K562 (cell line): ENCODE measurements around the gene CAMK2G. TPM values are rescaled to one million over a fixed set of nuclear protein-coding genes. Genes with fewer than 3 reads are reported as not detected.

ENCODE experiments used
- ATAC-seq: fragments of 200-7000 bp; cut with Tn5 transposase; 3 replicates; pipeline ENCODE4 v1.9.1; 2020; ENCODE audit warnings: moderate library complexity
- BruUV-seq: library from RNA; stranded (reverse); fragments of 400-500 nt; replicated peaks from 2 replicates; lab custom pipeline; 2021; lab: Mats Ljungman, UMichigan
- CTCF ChIA-PET: fragments of 300-600 bp; formaldehyde crosslinking; extraction: SDS; loops from one replicate; lab custom pipeline; 2021; ENCODE audit warnings: low intra/inter-chr PET ratio; lab: Yijun Ruan, JAX
- POLR2A ChIA-PET: fragments of 300-600, 350-650 bp; sonication (Branson Sonifier 250); formaldehyde crosslinking; extraction: SDS; loops from one replicate; lab custom pipeline; 2021; ENCODE audit warnings: antibody characterized with exemption, inconsistent platforms; lab: Yijun Ruan, JAX
- DNase-seq, 4 experiments: peaks; one replicate each; pipeline versions ENCODE4 v3.0.0 to v3.0.0-alpha.2; 2011 to 2018; ENCODE audit warnings: low spot score in 3 of 4, mixed read lengths in 3 of 4; ENCODE audit errors: extremely low read depth in 1 of 4
- FAIRE-seq: peaks from 2 replicates; lab custom pipeline; 2011; peaks lifted over from hg19 to GRCh38; lab: Jason Lieb, UNC
- H2AFZ ChIP-seq: 2 replicates; pipeline ENCODE4 v1.6.0; 2011; ENCODE audit warnings: low read depth, low read length, control low read depth, inconsistent platforms
- H3K27ac ChIP-seq: fragments of 200-600 bp; 3 replicates; pipeline ENCODE4 v1.8.0; 2011; ENCODE audit warnings: low read depth, mild to moderate bottlenecking, control low read depth, inconsistent platforms, low read length, moderate library complexity, mixed read lengths; ENCODE audit errors: extremely low read depth
- H3K27me3 ChIP-seq, 2 experiments: fragments of 300-600 bp in 1 of 2; 2 replicates in 1 of 2; 3 replicates in 1 of 2; pipeline versions ENCODE4 v1.6.0 to v1.8.0; 2011; ENCODE audit warnings: inconsistent platforms in 2 of 2, low read length in 2 of 2, mild to moderate bottlenecking in 1 of 2, mixed read lengths in 1 of 2, moderate library complexity in 1 of 2; ENCODE audit not compliant: control insufficient read depth in 2 of 2, insufficient read depth in 2 of 2
- H3K36me3 ChIP-seq: fragments of 300-600 bp; 3 replicates; pipeline ENCODE4 v1.8.0; 2011; ENCODE audit warnings: mild to moderate bottlenecking, low read length, inconsistent platforms; ENCODE audit not compliant: control insufficient read depth, insufficient read depth
- H3K4me1 ChIP-seq, 2 experiments: fragments of 200-600 bp in 1 of 2; replicated peaks in 1 of 2; 2 replicates in 1 of 2; 3 replicates in 1 of 2; pipeline versions ENCODE4 v1.5.1 to v1.8.0; 2011; ENCODE audit warnings: inconsistent platforms in 2 of 2, low read length in 2 of 2, mild to moderate bottlenecking in 1 of 2, mixed read lengths in 1 of 2, moderate library complexity in 1 of 2; ENCODE audit not compliant: control insufficient read depth in 2 of 2, insufficient read depth in 2 of 2
- H3K4me2 ChIP-seq: 2 replicates; pipeline ENCODE4 v1.6.1; 2011; ENCODE audit warnings: low read length, control low read depth, inconsistent platforms, mixed read lengths; ENCODE audit not compliant: insufficient read depth
- H3K4me3 ChIP-seq: fragments of 200-600 bp; sonication (generic), shearing (Covaris generic); 2 replicates; pipeline ENCODE4 v1.5.1; 2016; ENCODE audit warnings: control low read depth, inconsistent platforms
- H3K79me2 ChIP-seq: fragments of 200-600 bp; 3 replicates; pipeline ENCODE4 v1.8.0; 2011; ENCODE audit warnings: low read length, inconsistent platforms; ENCODE audit not compliant: control insufficient read depth, insufficient read depth
- H3K9ac ChIP-seq, 2 experiments: 2 replicates each; pipeline versions ENCODE4 v1.6.0 to v1.6.1; 2011; ENCODE audit warnings: low read depth in 2 of 2, low read length in 2 of 2, control low read depth in 1 of 2, inconsistent platforms in 1 of 2, mild to moderate bottlenecking in 1 of 2, mixed read lengths in 1 of 2; ENCODE audit not compliant: insufficient read depth in 1 of 2
- H3K9me1 ChIP-seq: one replicate; pipeline ENCODE4 v1.6.0; 2011; ENCODE audit warnings: inconsistent platforms, mild to moderate bottlenecking, low read length, moderate library complexity; ENCODE audit not compliant: control insufficient read depth, insufficient read depth
- H3K9me3 ChIP-seq: replicated peaks from 2 replicates; pipeline ENCODE4 v1.5.1; 2011; ENCODE audit warnings: low read depth, low read length, inconsistent platforms; ENCODE audit not compliant: control insufficient read depth, insufficient read depth
- H4K20me1 ChIP-seq: replicated peaks from 2 replicates; pipeline ENCODE4 v1.6.1; 2011; ENCODE audit warnings: low read length, inconsistent platforms, mixed read lengths; ENCODE audit not compliant: control insufficient read depth, insufficient read depth
- POLR2G ChIP-seq: fragments of 200-400 bp; formaldehyde crosslinking; IDR thresholded peaks from 2 replicates; pipeline ENCODE4 v1.6.1; 2017; ENCODE audit warnings: low read depth, mild to moderate bottlenecking, antibody characterized with exemption, low read length, moderate library complexity
- WGBS: fragments of 100-300 bp; shearing (Covaris generic); methylation state at CpG from one replicate; pipeline ENCODE4 v1.1.6; 2016; ENCODE audit warnings: low coverage, mixed read lengths; ENCODE audit not compliant: insufficient coverage; ENCODE audit errors: missing lambda C conversion rate; 5-methylcytosine and 5-hydroxymethylcytosine counted together
- in situ Hi-C: fragments of 300-500 bp; cut with MboI; formaldehyde crosslinking; loops from 4 replicates; pipeline ENCODE4 v1.15.0; 2018; ENCODE audit warnings: inconsistent platforms, mixed read lengths
- intact Hi-C: fragments of 100-400 bp; cut with micrococcal nuclease; formaldehyde crosslinking; loops from 2 replicates; pipeline ENCODE4 v1.14.2; 2022
- polyA plus RNA-seq, 8 experiments: library from polyadenylated mRNA; depleted of rRNA in 4 of 8; stranded (reverse) in 5 of 8; unstranded in 3 of 8; fragments of >200 nt; fragmentation: Nextera tagmentation in 2 of 8; fragmentation: Illumina TruSeq in 1 of 8; extraction: Ambion mirVana in 2 of 8; extraction: Trizol in 1 of 8; gene quantifications; 2 replicates each; pipeline versions ENCODE4 v1.2.1 to v1.2.3, GENCODE V29; 2011 to 2014; ENCODE audit warnings: inconsistent platforms in 1 of 8, missing spikeins in 1 of 8
- total RNA-seq, 7 experiments: library from RNA; depleted of rRNA in 6 of 7; stranded (reverse); fragments of >200 nt in 6 of 7; fragmentation: Illumina TruSeq in 2 of 7; extraction: Trizol in 2 of 7; gene quantifications; 2 replicates each; pipeline versions ENCODE4 v1.2.1 to v1.2.3, GENCODE V29; 2011 to 2021; ENCODE audit warnings: low replicate concordance in 1 of 7
- TF ChIP-seq, protein P1 (sequence below): sonication (generic); formaldehyde crosslinking; IDR thresholded peaks from 2 replicates; pipeline ENCODE4 v1.8.0; 2022; ENCODE audit warnings: mild to moderate bottlenecking, missing genetic modification reagents

Gene CAMK2G
- total and polyA plus RNA-seq, 9 of the 15 experiments (the other 6 are each of a cell fraction or from before 2014, with no cell fraction given): 9.0 to 37.9 (median 32.6) TPM

DNA sequence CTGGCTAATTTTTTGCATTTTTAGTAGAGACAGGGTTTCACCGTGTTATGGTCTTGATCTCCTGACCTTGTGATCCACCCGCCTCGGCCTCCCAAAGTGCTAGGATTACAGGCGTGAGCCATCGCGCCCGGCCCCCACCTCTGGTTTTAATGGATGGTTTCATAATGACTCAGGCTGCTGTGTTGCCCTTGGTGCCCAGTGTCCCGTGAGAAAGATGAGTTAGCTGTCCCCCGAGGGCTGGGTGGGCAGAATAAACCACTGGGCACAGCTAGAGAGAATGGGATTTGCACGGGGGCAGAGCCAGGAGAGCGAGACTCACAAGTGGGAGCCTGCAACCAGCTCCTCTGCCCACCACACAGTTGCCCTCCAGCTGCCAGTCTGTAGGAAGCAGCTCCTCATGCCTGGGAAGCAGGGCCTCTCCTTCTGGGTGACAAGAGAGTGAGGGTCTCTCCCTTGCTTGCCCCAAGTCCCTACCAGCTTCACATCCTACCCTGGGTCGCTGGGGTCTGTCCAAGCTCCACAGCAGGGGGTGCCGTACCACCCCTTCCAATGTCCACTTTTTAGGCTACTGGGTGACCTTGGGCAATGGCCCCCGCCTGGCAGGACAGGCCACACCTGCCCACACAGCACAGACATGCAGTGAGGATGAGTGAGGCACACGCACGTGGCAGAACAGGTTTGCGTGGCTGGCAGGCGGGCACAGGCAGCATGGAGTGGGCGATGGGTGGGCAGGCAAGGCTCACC lies 46.8 kb downstream of the CAMK2G start:
- TF ChIP-seq, protein P1, sequence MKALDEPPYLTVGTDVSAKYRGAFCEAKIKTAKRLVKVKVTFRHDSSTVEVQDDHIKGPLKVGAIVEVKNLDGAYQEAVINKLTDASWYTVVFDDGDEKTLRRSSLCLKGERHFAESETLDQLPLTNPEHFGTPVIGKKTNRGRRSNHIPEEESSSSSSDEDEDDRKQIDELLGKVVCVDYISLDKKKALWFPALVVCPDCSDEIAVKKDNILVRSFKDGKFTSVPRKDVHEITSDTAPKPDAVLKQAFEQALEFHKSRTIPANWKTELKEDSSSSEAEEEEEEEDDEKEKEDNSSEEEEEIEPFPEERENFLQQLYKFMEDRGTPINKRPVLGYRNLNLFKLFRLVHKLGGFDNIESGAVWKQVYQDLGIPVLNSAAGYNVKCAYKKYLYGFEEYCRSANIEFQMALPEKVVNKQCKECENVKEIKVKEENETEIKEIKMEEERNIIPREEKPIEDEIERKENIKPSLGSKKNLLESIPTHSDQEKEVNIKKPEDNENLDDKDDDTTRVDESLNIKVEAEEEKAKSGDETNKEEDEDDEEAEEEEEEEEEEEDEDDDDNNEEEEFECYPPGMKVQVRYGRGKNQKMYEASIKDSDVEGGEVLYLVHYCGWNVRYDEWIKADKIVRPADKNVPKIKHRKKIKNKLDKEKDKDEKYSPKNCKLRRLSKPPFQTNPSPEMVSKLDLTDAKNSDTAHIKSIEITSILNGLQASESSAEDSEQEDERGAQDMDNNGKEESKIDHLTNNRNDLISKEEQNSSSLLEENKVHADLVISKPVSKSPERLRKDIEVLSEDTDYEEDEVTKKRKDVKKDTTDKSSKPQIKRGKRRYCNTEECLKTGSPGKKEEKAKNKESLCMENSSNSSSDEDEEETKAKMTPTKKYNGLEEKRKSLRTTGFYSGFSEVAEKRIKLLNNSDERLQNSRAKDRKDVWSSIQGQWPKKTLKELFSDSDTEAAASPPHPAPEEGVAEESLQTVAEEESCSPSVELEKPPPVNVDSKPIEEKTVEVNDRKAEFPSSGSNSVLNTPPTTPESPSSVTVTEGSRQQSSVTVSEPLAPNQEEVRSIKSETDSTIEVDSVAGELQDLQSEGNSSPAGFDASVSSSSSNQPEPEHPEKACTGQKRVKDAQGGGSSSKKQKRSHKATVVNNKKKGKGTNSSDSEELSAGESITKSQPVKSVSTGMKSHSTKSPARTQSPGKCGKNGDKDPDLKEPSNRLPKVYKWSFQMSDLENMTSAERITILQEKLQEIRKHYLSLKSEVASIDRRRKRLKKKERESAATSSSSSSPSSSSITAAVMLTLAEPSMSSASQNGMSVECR: no peak
- TF ChIP-seq POLR2G: peak; percentile 28; the same call in 1 of the 2 replicates
- WGBS: 88% methylated on average over 19 of the region's 19 CpGs
- no peaks in the 10 kb centered on the region for H3K27me3 ChIP-seq

More for the DNA sequence above, 46.8 kb downstream of the CAMK2G start:
- no peak overlapping the region for H3K4me3 ChIP-seq
- ChIA-PET POLR2A (interaction anchor here (0.6 to 1.4 kb wide), 5 partner anchors 9 to 236 kb away, joined by 3 to 4 read pairs (median 3); partner anchors contain the start of gene USP54), CTCF (no interaction called here)
- no peaks in the 10 kb centered on the region for H3K79me2 ChIP-seq
- no peak overlapping the region for H3K27ac ChIP-seq
- no peaks in the 10 kb centered on the region for H4K20me1 ChIP-seq
- peaks cover 2 to 16% of the 10 kb centered on the region in 2 experiments; a peak in 3 of 5 replicates for H3K4me1 ChIP-seq
- no peaks in the 10 kb centered on the region for H3K9me3 ChIP-seq
- ATAC-seq (no peak), DNase-seq (no peak), FAIRE-seq (no peak)
- no peak overlapping the region for H3K4me2 ChIP-seq
- no TSS peak for BruUV-seq
- no peaks in the 10 kb centered on the region for H3K9me1 ChIP-seq
- no peak overlapping the region for H2AFZ ChIP-seq
- H3K36me3 ChIP-seq: peaks cover 24% of the 10 kb centered on the region; the same call in 2 of the 3 replicates
- peak overlapping the region in 1 of 2 experiments; percentile 41; a peak in 2 of 4 replicates for H3K9ac ChIP-seq
- in situ Hi-C loops: no loop called here
- intact Hi-C loops: no loop called here
